Activated CD8-positive, alpha-beta T cell treated with anti-CD3 and anti-CD28 coated beads for 36 hours (primary cell): ENCODE data around the gene ICA1L. TPM values are rescaled to one million over a fixed set of nuclear protein-coding genes. Genes with fewer than 3 reads are reported as not detected.

ENCODE experiments used
- ATAC-seq: fragments of 200-7000 bp; cut with Tn5 transposase; one replicate; pipeline ENCODE4 v1.10.0; 2021; ENCODE audit warnings: mild to moderate bottlenecking, moderate library complexity
- CTCF ChIA-PET: fragments of 350-600 bp; sonication (Branson Sonifier 250); formaldehyde crosslinking; loops from one replicate; lab custom pipeline; 2021; ENCODE audit warnings: antibody characterized with exemption; lab: Charles Lee
- POLR2A ChIA-PET: fragments of 350-600 bp; sonication (Branson Sonifier 250); formaldehyde crosslinking; loops from one replicate; lab custom pipeline; 2021; ENCODE audit warnings: antibody characterized with exemption; lab: Charles Lee
- DNase-seq: peaks from one replicate; pipeline ENCODE4 v3.0.0-alpha.2; 2020
- H3K27ac Mint-ChIP-seq: one replicate; pipeline ENCODE4 v1.8.0; 2021; ENCODE audit warnings: mild to moderate bottlenecking, mixed read lengths
- H3K27me3 Mint-ChIP-seq: one replicate; pipeline ENCODE4 v1.8.0; 2021; ENCODE audit warnings: mixed read lengths
- H3K36me3 Mint-ChIP-seq: one replicate; pipeline ENCODE4 v1.8.0; 2021; ENCODE audit warnings: low read depth, mixed read lengths
- H3K4me1 Mint-ChIP-seq: one replicate; pipeline ENCODE4 v1.8.0; 2021; ENCODE audit warnings: low read depth, mixed read lengths
- H3K4me3 Mint-ChIP-seq: one replicate; pipeline ENCODE4 v1.8.0; 2021; ENCODE audit warnings: mild to moderate bottlenecking, moderate library complexity, mixed read lengths
- H3K9me3 Mint-ChIP-seq: one replicate; pipeline ENCODE4 v1.8.0; 2021; ENCODE audit warnings: mixed read lengths
- CTCF ChIP-seq: fragments of 200-600 bp; IDR thresholded peaks from one replicate; pipeline ENCODE4 v1.8.0; 2022; ENCODE audit warnings: antibody characterized with exemption, mild to moderate bottlenecking
- intact Hi-C: fragments of 100-400 bp; cut with micrococcal nuclease; formaldehyde crosslinking; loops from one replicate; pipeline ENCODE4 v1.10.0; 2022
- total RNA-seq, 2 experiments: library from RNA; stranded (reverse); gene quantifications; one replicate each; pipeline ENCODE4 v1.2.3, GENCODE V29; 2021

The ICA1L gene
- total RNA-seq, 2 experiments from 2014 or later, result 7.1 to 8.0 TPM

DNA sequence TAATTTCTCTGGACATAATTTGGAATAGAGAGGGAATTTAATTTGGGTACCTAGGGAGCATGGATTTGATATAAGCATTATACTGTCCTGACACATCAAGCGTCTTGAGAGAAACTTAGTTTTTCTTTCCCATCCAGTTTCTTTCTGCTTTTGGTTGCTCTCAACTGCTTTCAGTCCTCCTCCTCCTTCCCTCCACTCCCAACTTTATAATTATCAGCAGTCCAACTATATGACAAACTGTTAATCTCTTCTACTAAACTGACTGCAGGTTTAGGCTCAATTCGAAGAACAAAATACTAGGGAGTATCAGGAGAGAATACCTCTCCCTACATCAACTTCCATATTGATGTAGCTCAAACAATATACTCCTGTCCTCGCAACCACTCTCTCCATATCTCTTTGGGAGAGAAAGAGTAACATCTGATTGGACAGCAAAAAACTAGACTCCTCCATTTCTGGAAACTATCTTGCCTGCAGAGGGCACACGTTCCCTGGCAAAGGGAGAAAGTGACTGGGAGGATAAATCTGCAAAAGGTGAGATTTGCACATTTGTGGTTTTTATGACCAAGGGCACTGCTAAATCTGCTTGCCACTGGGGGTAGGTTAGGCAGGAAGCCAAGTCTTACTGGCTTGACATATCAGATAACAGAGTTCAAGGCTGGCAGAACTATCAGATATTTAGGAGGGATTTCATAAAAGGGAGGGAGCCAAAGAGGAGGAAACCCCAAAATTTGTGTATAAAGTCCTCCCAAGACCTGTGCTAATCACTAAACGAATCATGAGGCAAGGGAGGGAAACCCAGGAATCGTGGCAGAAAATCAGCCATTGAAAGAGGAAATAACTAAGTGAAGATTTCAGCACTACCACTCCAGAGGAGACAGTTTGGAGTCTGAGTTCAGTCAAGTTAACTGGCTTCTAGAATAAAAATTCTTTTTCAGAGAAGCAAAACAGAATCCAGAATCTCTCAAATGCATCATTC is 40.0 kb downstream of the ICA1L start:
- no peak overlapping the region for H3K27ac Mint-ChIP-seq
- H3K36me3 Mint-ChIP-seq, result no peaks in the 10 kb centered on the region
- ChIA-PET POLR2A (interaction anchor here (1.0 kb wide), 1 partner anchor 15 kb away, joined by 3 read pairs; no protein-coding TSS in a partner anchor), CTCF (interaction anchor here (0.6 to 2.0 kb wide), 5 partner anchors 15 to 243 kb away, joined by 3 to 7 read pairs (median 4); no protein-coding TSS in a partner anchor)
- peak; percentile 73 for TF ChIP-seq CTCF
- ATAC-seq, result peak; percentile 94
- no peaks in the 10 kb centered on the region for H3K9me3 Mint-ChIP-seq
- H3K4me1 Mint-ChIP-seq, result peaks cover 10% of the 10 kb centered on the region
- intact Hi-C loops, result no loop called here
- no peak overlapping the region for H3K4me3 Mint-ChIP-seq
- DNase-seq, result peak; percentile 78
- H3K27me3 Mint-ChIP-seq, result no peaks in the 10 kb centered on the region

- Mint-ChIP-seq H3K27me3 (no peaks in the 10 kb centered on the region), H3K27ac (no peak overlapping the region), H3K4me3 (no peak overlapping the region), H3K4me1 (no peaks in the 10 kb centered on the region), H3K36me3 (no peaks in the 10 kb centered on the region), H3K9me3 (no peaks in the 10 kb centered on the region)
- no peak for ATAC-seq
- CTCF ChIA-PET, result interaction anchor here (0.9 kb wide), 1 partner anchor 12 kb away, joined by 3 read pairs; no protein-coding TSS in a partner anchor
- POLR2A ChIA-PET, result no interaction called here
- intact Hi-C loops, result no loop called here
- no peak for TF ChIP-seq CTCF
- no peak for DNase-seq
These were observed 46.7 kb downstream of the ICA1L start for GRCh38 chr2:202824901-202825300.

DNA sequence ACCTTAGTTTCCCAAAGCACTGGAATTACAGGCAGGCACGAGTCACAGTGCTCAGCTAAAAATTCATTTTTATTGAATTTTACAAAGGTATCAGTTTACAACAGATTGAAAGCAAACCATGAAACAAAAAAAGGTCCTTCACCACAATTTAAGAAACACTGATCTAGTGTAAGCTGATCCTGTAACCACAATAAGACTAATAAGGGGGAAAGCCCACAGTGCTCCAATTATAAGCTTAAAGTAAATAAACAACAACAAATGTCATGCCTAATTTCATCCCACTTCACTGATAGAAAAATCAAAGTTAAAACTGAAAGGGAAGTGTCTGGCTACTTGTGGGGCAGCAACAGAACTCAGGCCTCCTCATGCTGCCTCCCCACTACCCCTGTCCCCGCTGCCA is 49.2 kb downstream of the ICA1L start:
- Mint-ChIP-seq H3K36me3 (no peaks in the 10 kb centered on the region), H3K4me3 (no peak overlapping the region), H3K4me1 (no peaks in the 10 kb centered on the region), H3K9me3 (no peaks in the 10 kb centered on the region), H3K27ac (no peak overlapping the region), H3K27me3 (no peaks in the 10 kb centered on the region)
- ChIA-PET POLR2A (no interaction called here), CTCF (interaction anchor here (1.2 kb wide), 2 partner anchors 9 to 46 kb away, joined by 3 read pairs; no protein-coding TSS in a partner anchor)
- no peak for DNase-seq
- no peak for TF ChIP-seq CTCF
- no peak for ATAC-seq
- intact Hi-C loops, result no loop called here

GRCh38 chr2:202821206-202822160 is 50.1 kb downstream of the ICA1L start:
- Mint-ChIP-seq H3K4me3 (no peak overlapping the region), H3K27me3 (no peaks in the 10 kb centered on the region), H3K27ac (no peak overlapping the region), H3K9me3 (no peaks in the 10 kb centered on the region), H3K4me1 (no peaks in the 10 kb centered on the region), H3K36me3 (no peaks in the 10 kb centered on the region)
- POLR2A ChIA-PET, result no interaction called here
- intact Hi-C loops, result no loop called here
- TF ChIP-seq CTCF, result no peak
- CTCF ChIA-PET, result interaction anchor here (0.7 to 1.6 kb wide), 4 partner anchors 8 to 623 kb away, joined by 3 read pairs; no protein-coding TSS in a partner anchor
- no peak for DNase-seq
- ATAC-seq, result no peak
